Breast epithelium (tissue), 4 donors: ENCODE results near the gene NOP56. TPM values are rescaled to one million over a fixed set of nuclear protein-coding genes. Genes with fewer than 3 reads are reported as not detected.

Experiments used
- DNase-seq, 2 donors: peaks; one replicate each; pipeline ENCODE4 v3.0.0-alpha.2; 2019; ENCODE audit warnings: low spot score in 2 of 2
- H3K27ac ChIP-seq, 2 donors: fragments of 200-600 bp; sonication (generic) in 1 of 2; one replicate each; pipeline ENCODE4 v1.5.1; 2016 to 2019; ENCODE audit warnings: mild to moderate bottlenecking in 1 of 2
- H3K27me3 ChIP-seq, 2 donors: fragments of 200-600 bp; sonication (generic) in 1 of 2; one replicate each; pipeline versions ENCODE4 v1.5.1 to v1.6.0; 2017 to 2019; ENCODE audit warnings: control low read depth in 1 of 2, mild to moderate bottlenecking in 1 of 2
- H3K36me3 ChIP-seq: fragments of 200-600 bp; one replicate; pipeline ENCODE4 v1.5.1; 2019
- H3K4me1 ChIP-seq, 2 donors: fragments of 200-600 bp; sonication (generic); one replicate each; pipeline ENCODE4 v1.5.1; 2016 to 2019; ENCODE audit warnings: control low read depth in 1 of 2
- H3K4me3 ChIP-seq, 3 donors: fragments of 200-600 bp; sonication (generic); 1 replicate in 2 of 3; 2 replicates in 1 of 3; pipeline ENCODE4 v1.5.1; 2016 to 2019; ENCODE audit warnings: mild to moderate bottlenecking in 3 of 3, moderate library complexity in 2 of 3
- H3K9me3 ChIP-seq, 2 donors: fragments of 200-600 bp; sonication (generic) in 1 of 2; one replicate each; pipeline ENCODE4 v1.5.1; 2016 to 2019; ENCODE audit warnings: control low read depth in 1 of 2
- POLR2A ChIP-seq: fragments of 450-650 bp; IDR thresholded peaks from one replicate; pipeline ENCODE4 v1.6.1; 2016; ENCODE audit warnings: antibody characterized with exemption, mild to moderate bottlenecking, moderate library complexity
- POLR2AphosphoS5 ChIP-seq, 3 donors: sonication (generic); formaldehyde crosslinking; IDR thresholded peaks; one replicate each; pipeline ENCODE4 v1.6.1; 2017; ENCODE audit warnings: antibody characterized with exemption in 3 of 3
- intact Hi-C: fragments of 100-400 bp; cut with DNase I; formaldehyde crosslinking; loops from one replicate; pipeline ENCODE4 v1.15.1; 2023; ENCODE audit warnings: low total_unique reads
- total RNA-seq, 3 donors: library from RNA; depleted of rRNA; stranded (reverse); fragments of >200 nt; gene quantifications; one replicate each; pipeline ENCODE4 v1.1.0, GENCODE V29; 2016
- TF ChIP-seq, protein P1 (sequence below), 3 donors: fragments of 450-650 bp; IDR thresholded peaks; one replicate each; pipeline ENCODE4 v1.5.1; 2016 to 2017; ENCODE audit warnings: antibody characterized with exemption in 3 of 3, mild to moderate bottlenecking in 3 of 3, moderate library complexity in 3 of 3

NOP56 gene
- total RNA-seq, 3 donors from 2014 or later: 77.1 to 137 (median 94.8) TPM

DNA sequence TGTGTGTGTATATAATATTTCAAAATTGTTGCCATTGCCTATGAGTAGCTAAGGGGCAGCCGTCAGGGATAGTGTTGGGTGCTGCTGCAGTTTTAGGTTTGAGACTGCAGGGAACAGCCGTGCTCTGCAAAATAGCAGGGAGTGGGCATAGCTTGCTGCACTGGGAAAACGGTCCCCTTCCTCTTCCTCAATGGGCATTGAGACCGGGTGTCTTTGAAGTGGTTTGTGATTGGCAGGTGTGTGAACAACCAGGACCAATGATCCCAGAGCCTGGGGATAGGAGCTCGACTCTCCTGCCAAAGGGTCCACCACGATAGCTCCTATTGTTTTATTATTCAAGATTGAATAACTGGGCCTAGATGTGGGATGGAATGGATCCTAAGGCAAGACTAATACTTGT, 35.1 kb downstream of the NOP56 start:
- H3K4me1 ChIP-seq: no peaks in the 10 kb centered on the region
- no peak for DNase-seq
- no peak overlapping the region for H3K27ac ChIP-seq
- no peaks in the 10 kb centered on the region for H3K27me3 ChIP-seq
- intact Hi-C loops: no loop called here
- no peak overlapping the region for H3K4me3 ChIP-seq
- no peaks in the 10 kb centered on the region for H3K36me3 ChIP-seq
- H3K9me3 ChIP-seq: no peaks in the 10 kb centered on the region
- TF ChIP-seq POLR2AphosphoS5 (IDR thresholded peaks at IDR 0.05): no peak

DNA sequence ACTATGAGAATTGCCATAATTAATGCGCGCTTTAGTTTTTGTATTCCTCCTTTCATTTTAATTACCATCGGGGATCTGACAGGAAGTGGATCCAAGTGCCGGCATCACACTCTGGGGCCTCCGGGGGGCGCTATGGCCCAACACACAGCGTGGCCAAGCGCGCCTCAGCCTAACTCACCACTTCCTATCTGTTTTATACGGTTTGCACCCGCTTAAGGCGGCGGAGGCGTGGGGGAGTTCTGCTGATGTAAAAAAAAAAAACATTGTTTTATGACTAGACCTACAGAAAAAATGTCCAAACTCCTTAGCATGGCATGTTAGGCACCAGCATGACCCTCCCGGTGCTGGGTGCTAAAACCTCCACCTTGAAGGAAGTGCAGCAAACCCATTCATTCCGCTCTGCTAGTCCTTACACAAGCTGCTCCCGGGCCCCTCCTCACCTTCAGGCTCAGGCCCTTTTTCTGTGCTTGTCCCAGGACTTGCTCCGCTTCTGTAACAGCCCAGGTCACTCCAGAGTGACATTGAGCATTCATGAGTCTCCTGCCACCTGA, 35.7 kb downstream of the NOP56 start:
- H3K27ac ChIP-seq: no peak overlapping the region
- TF ChIP-seq, protein P1, sequence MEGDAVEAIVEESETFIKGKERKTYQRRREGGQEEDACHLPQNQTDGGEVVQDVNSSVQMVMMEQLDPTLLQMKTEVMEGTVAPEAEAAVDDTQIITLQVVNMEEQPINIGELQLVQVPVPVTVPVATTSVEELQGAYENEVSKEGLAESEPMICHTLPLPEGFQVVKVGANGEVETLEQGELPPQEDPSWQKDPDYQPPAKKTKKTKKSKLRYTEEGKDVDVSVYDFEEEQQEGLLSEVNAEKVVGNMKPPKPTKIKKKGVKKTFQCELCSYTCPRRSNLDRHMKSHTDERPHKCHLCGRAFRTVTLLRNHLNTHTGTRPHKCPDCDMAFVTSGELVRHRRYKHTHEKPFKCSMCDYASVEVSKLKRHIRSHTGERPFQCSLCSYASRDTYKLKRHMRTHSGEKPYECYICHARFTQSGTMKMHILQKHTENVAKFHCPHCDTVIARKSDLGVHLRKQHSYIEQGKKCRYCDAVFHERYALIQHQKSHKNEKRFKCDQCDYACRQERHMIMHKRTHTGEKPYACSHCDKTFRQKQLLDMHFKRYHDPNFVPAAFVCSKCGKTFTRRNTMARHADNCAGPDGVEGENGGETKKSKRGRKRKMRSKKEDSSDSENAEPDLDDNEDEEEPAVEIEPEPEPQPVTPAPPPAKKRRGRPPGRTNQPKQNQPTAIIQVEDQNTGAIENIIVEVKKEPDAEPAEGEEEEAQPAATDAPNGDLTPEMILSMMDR (IDR thresholded peaks at IDR 0.05): peak in 1 of 3 donors; percentile 32
- no peak for TF ChIP-seq POLR2AphosphoS5 (IDR thresholded peaks at IDR 0.05)
- no peak for TF ChIP-seq POLR2A
- H3K27me3 ChIP-seq: no peaks in the 10 kb centered on the region
- no peak for DNase-seq
- H3K4me1 ChIP-seq: no peaks in the 10 kb centered on the region
- intact Hi-C loops: no loop called here
- H3K36me3 ChIP-seq: no peaks in the 10 kb centered on the region
- H3K9me3 ChIP-seq: no peaks in the 10 kb centered on the region
- H3K4me3 ChIP-seq: no peak overlapping the region

DNA sequence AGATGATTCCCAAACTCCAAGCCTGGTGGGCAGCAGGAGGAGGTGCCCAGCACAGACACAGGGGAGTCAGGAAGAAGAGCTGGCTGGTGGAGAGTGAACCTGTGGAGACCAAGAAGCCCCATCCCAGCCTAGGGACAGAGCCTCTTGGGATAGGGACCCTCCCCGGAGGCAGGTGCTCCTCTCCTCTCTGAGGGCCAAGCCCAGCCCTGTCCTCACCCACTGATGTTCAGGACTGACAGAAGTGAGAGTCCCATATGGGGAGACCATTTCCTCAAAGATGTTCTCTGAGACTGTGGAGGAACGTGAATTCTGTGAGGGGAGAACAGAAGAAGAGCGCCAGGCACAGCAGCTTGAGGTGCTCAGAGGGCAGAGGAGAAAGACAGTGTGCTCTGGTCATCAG, 37.8 kb downstream of the NOP56 start:
- Histone ChIP-seq H3K27me3 (no peaks in the 10 kb centered on the region), H3K4me1 (no peaks in the 10 kb centered on the region), H3K27ac (no peak overlapping the region), H3K36me3 (no peaks in the 10 kb centered on the region), H3K9me3 (no peaks in the 10 kb centered on the region), H3K4me3 (no peak overlapping the region)
- TF ChIP-seq POLR2A (no peak), POLR2AphosphoS5 (IDR thresholded peaks at IDR 0.05) (no peak)
- TF ChIP-seq, protein P1 (IDR thresholded peaks at IDR 0.05): no peak
- DNase-seq: no peak
- intact Hi-C loops: no loop called here

DNA sequence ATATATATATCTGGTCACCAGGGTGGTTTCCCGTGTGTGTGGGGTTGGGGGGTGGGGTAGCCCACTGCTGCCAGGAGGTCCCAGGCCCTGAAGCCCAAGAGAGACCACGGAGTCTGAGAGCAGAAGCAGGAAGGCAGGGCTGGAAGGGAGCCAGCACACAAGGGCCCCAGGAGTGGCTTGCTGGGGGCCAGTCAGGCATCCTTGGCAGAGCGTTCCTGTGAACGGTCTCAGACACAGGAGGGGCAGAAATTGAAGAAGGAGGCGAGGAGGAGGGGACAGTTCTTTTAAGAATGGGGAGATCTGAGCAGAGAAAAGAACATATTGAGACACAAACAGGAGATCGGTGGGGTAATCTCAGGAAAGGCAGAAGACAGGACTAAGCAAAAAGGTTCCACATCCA, 38.3 kb downstream of the NOP56 start:
- Histone ChIP-seq H3K9me3 (no peaks in the 10 kb centered on the region), H3K27me3 (no peaks in the 10 kb centered on the region), H3K4me1 (no peaks in the 10 kb centered on the region), H3K4me3 (no peak overlapping the region), H3K36me3 (no peaks in the 10 kb centered on the region), H3K27ac (no peak overlapping the region)
- TF ChIP-seq POLR2AphosphoS5 (IDR thresholded peaks at IDR 0.05): no peak
- no peak for TF ChIP-seq POLR2A
- TF ChIP-seq, protein P1 (IDR thresholded peaks at IDR 0.05): no peak
- no peak for DNase-seq
- intact Hi-C loops: no loop called here

DNA sequence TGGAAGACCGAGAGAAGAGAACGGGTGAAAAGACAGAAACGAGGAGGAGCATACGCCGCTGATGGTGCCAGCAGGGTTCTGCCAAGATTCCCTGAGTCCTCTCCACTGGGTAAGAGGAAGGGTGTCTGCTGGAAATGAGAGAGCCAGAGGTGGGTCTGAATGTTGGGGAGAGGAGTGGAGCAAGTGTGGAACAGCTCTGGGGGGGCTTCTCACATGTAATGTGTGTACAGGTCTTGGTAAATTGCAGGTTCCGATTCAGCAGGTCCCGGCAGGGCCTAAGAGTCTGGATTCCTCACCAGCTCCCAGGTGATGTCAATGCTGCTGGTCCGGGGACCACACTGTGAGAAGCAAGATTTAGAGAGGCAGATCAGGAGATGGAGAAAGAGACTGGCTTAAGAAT, 38.7 kb downstream of the NOP56 start:
- H3K36me3 ChIP-seq: no peaks in the 10 kb centered on the region
- H3K4me1 ChIP-seq: no peaks in the 10 kb centered on the region
- no peaks in the 10 kb centered on the region for H3K27me3 ChIP-seq
- H3K4me3 ChIP-seq: no peak overlapping the region
- TF ChIP-seq, protein P1 (IDR thresholded peaks at IDR 0.05): no peak
- TF ChIP-seq POLR2A (no peak), POLR2AphosphoS5 (IDR thresholded peaks at IDR 0.05) (no peak)
- DNase-seq: no peak
- peak overlapping the region; percentile 91 to 92 for H3K27ac ChIP-seq
- H3K9me3 ChIP-seq: no peaks in the 10 kb centered on the region
- intact Hi-C loops: no loop called here

DNA sequence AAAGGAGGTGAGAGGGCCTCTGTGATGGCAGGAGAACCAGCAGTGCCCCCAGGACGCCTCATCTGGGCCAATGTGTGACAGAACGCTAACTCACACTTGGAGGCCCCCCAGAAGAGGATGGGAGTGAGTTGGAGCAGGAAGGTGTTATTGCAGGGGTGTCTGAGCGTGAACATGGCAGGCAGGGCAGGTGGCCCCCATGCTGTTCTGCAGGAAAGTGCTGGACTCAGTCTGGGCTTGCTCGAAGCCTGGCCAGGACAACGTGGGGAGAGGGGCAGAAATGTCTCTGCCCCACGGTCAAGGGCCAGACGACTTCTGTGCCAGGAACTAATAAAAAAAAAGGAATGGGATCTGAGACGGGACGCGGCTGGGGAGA, 39.2 kb downstream of the NOP56 start:
- no peaks in the 10 kb centered on the region for H3K4me1 ChIP-seq
- intact Hi-C loops: no loop called here
- no peaks in the 10 kb centered on the region for H3K9me3 ChIP-seq
- H3K4me3 ChIP-seq: peak overlapping the region; percentile 35 to 68 (median 66)
- DNase-seq: no peak
- no peak for TF ChIP-seq POLR2AphosphoS5 (IDR thresholded peaks at IDR 0.05)
- TF ChIP-seq, protein P1 (IDR thresholded peaks at IDR 0.05): no peak
- no peak for TF ChIP-seq POLR2A
- peak overlapping the region; percentile 91 to 92 for H3K27ac ChIP-seq
- no peaks in the 10 kb centered on the region for H3K27me3 ChIP-seq
- no peaks in the 10 kb centered on the region for H3K36me3 ChIP-seq
